ENCODE measurements around the gene C7orf25.

DNA sequence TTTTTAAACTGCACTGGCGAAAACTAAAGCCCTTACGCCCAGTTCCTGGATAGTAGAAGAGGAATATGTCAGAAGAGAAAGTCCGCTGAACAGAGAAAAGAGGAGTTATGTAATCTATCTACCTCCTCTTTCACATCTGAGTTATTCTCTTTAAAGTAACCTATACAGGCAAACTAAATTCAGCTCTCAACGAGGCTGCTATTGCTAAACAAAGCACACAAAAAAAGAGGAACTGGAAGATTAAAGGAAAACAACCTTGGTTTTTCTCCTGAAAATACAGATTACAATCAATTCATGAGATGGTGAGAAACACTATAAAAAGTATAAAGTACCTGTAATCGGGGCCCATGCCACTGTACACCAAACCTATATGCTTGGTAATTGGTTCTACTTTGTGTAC, 14.3 kb upstream of the C7orf25 start:
- no peak for TF ChIP-seq POLR2A (IDR thresholded peaks at IDR 0.05)
- TF ChIP-seq, protein P1, sequence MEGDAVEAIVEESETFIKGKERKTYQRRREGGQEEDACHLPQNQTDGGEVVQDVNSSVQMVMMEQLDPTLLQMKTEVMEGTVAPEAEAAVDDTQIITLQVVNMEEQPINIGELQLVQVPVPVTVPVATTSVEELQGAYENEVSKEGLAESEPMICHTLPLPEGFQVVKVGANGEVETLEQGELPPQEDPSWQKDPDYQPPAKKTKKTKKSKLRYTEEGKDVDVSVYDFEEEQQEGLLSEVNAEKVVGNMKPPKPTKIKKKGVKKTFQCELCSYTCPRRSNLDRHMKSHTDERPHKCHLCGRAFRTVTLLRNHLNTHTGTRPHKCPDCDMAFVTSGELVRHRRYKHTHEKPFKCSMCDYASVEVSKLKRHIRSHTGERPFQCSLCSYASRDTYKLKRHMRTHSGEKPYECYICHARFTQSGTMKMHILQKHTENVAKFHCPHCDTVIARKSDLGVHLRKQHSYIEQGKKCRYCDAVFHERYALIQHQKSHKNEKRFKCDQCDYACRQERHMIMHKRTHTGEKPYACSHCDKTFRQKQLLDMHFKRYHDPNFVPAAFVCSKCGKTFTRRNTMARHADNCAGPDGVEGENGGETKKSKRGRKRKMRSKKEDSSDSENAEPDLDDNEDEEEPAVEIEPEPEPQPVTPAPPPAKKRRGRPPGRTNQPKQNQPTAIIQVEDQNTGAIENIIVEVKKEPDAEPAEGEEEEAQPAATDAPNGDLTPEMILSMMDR (IDR thresholded peaks at IDR 0.05) = no peak
